HEK293T (cell line): ENCODE results near the gene TNRC6C.
"Not testable (repeated sequence)": the region's sequence is repeated elsewhere in the genome, so short reads cannot be mapped to it uniquely, and the experiment has no call there.

ENCODE experiments used
- CTCF ChIA-PET: fragments of 350-600 bp; formaldehyde crosslinking; extraction: SDS; loops from one replicate; lab custom pipeline; 2021; ENCODE audit warnings: antibody characterized with exemption, inconsistent platforms; lab: Yijun Ruan, JAX
- POLR2A ChIA-PET: fragments of 350-600 bp; formaldehyde crosslinking; extraction: SDS; loops from one replicate; lab custom pipeline; 2020; ENCODE audit warnings: antibody characterized with exemption, inconsistent platforms; lab: Yijun Ruan, JAX
- DNase-seq: peaks from one replicate; pipeline ENCODE4 v3.0.0; 2012; ENCODE audit warnings: mixed read lengths; ENCODE audit errors: extremely low spot score
- ARNT ChIP-seq: fragments of 450-650 bp; IDR thresholded peaks from 2 replicates; pipeline ENCODE4 v1.6.1; 2017; ENCODE audit warnings: mild to moderate bottlenecking
- BHLHE40 ChIP-seq: fragments of 450-650 bp; IDR thresholded peaks from 2 replicates; pipeline ENCODE4 v1.6.1; 2016; ENCODE audit warnings: mild to moderate bottlenecking, moderate library complexity, borderline replicate concordance
- CTBP1 ChIP-seq: fragments of 450-650 bp; IDR thresholded peaks from 2 replicates; pipeline ENCODE4 v1.6.1; 2016; ENCODE audit warnings: borderline replicate concordance
- ELF4 ChIP-seq: fragments of 450-650 bp; IDR thresholded peaks from 2 replicates; pipeline ENCODE4 v1.6.1; 2017; ENCODE audit warnings: antibody characterized with exemption
- FOXA1 ChIP-seq: fragments of 450-650 bp; IDR thresholded peaks from 2 replicates; pipeline ENCODE4 v1.6.1; 2016; ENCODE audit warnings: mild to moderate bottlenecking
- FOXK2 ChIP-seq: fragments of 450-650 bp; IDR thresholded peaks from 2 replicates; pipeline ENCODE4 v1.6.1; 2016; ENCODE audit warnings: mild to moderate bottlenecking
- FOXM1 ChIP-seq: fragments of 450-650 bp; IDR thresholded peaks from 2 replicates; pipeline ENCODE4 v1.6.1; 2017; ENCODE audit warnings: mild to moderate bottlenecking, borderline replicate concordance
- HDGF ChIP-seq: fragments of 450-650 bp; IDR thresholded peaks from 2 replicates; pipeline ENCODE4 v1.6.1; 2017; ENCODE audit warnings: antibody characterized with exemption, borderline replicate concordance
- L3MBTL2 ChIP-seq: fragments of 450-650 bp; conservative IDR thresholded peaks from 2 replicates; pipeline ENCODE4 v1.6.1; 2016; ENCODE audit warnings: mild to moderate bottlenecking
- LEF1 ChIP-seq: fragments of 450-650 bp; IDR thresholded peaks from 2 replicates; pipeline ENCODE4 v1.6.1; 2017; ENCODE audit warnings: mild to moderate bottlenecking, borderline replicate concordance
- NFRKB ChIP-seq: fragments of 450-650 bp; IDR thresholded peaks from 2 replicates; pipeline ENCODE4 v1.6.1; 2016; ENCODE audit warnings: mild to moderate bottlenecking, moderate library complexity
- PKNOX1 ChIP-seq: fragments of 450-650 bp; IDR thresholded peaks from 2 replicates; pipeline ENCODE4 v1.6.1; 2016
- SP1 ChIP-seq: fragments of 450-650 bp; IDR thresholded peaks from 2 replicates; pipeline ENCODE4 v1.6.1; 2017
- SUZ12 ChIP-seq: fragments of 450-650 bp; IDR thresholded peaks from 2 replicates; pipeline ENCODE4 v1.6.1; 2016; ENCODE audit warnings: mild to moderate bottlenecking
- TARDBP ChIP-seq: fragments of 450-650 bp; IDR thresholded peaks from 2 replicates; pipeline ENCODE4 v1.6.1; 2016
- ZNF384 ChIP-seq: fragments of 450-650 bp; IDR thresholded peaks from 2 replicates; pipeline ENCODE4 v1.6.1; 2016

Gene TNRC6C

GRCh38 chr17:78072961-78073360, 114.5 kb downstream of the TNRC6C start:
- POLR2A ChIA-PET, result no interaction called here
- CTCF ChIA-PET, result interaction anchor here (0.5 to 1.4 kb wide), 2 partner anchors 12 to 16 kb away, joined by 3 to 6 read pairs; no protein-coding TSS in a partner anchor
- no peak for TF ChIP-seq ELF4
- no peak for TF ChIP-seq FOXM1
- TF ChIP-seq L3MBTL2, result no peak
- TF ChIP-seq PKNOX1, result no peak
- no peak for TF ChIP-seq SUZ12
- TF ChIP-seq HDGF, result no peak
- TF ChIP-seq SP1, result no peak
- no peak for TF ChIP-seq ZNF384
- no peak for TF ChIP-seq NFRKB
- no peak for TF ChIP-seq FOXA1
- no peak for DNase-seq

GRCh38 chr17:78075011-78075410, 116.5 kb downstream of the TNRC6C start:
- POLR2A ChIA-PET, result no interaction called here
- no peak for DNase-seq
- no peak for TF ChIP-seq NFRKB
- TF ChIP-seq L3MBTL2, result no peak
- no peak for TF ChIP-seq CTBP1
- no peak for TF ChIP-seq TARDBP
- no peak for TF ChIP-seq FOXM1
- no peak for TF ChIP-seq BHLHE40
- no peak for TF ChIP-seq LEF1
- no peak for TF ChIP-seq FOXA1
- no peak for TF ChIP-seq SP1
- no peak for TF ChIP-seq ZNF384
- no peak for TF ChIP-seq HDGF
- TF ChIP-seq ELF4, result no peak
- no peak for TF ChIP-seq FOXK2
- no peak for TF ChIP-seq ARNT
- CTCF ChIA-PET, result no interaction called here

- DNase-seq, result no peak
- TF ChIP-seq PKNOX1 (no peak), L3MBTL2 (no peak), HDGF (no peak), NFRKB (no peak), FOXM1 (no peak), FOXK2 (no peak), LEF1 (no peak), ARNT (no peak), SUZ12 (no peak), ELF4 (no peak), SP1 (no peak), TARDBP (no peak)
- ChIA-PET POLR2A (no interaction called here), CTCF (no interaction called here)
Observed at GRCh38 chr17:78075545-78075944, 117.0 kb downstream of the TNRC6C start.

- TF ChIP-seq ELF4 (no peak), SP1 (no peak), FOXM1 (no peak), SUZ12 (no peak), TARDBP (no peak), ARNT (no peak), BHLHE40 (no peak), LEF1 (no peak), FOXK2 (no peak), FOXA1 (no peak), ZNF384 (no peak), CTBP1 (no peak), NFRKB (no peak), L3MBTL2 (no peak), HDGF (no peak)
- ChIA-PET POLR2A (no interaction called here), CTCF (no interaction called here)
- no peak for DNase-seq
Observed at GRCh38 chr17:78079253-78079652, 120.8 kb downstream of the TNRC6C start.

GRCh38 chr17:78081551-78081950, 123.0 kb downstream of the TNRC6C start:
- TF ChIP-seq ARNT (no peak), FOXA1 (no peak), LEF1 (no peak), ELF4 (no peak), HDGF (no peak), FOXK2 (no peak), L3MBTL2 (no peak), BHLHE40 (no peak), TARDBP (no peak), CTBP1 (no peak), SUZ12 (no peak), NFRKB (no peak), FOXM1 (no peak), PKNOX1 (no peak), SP1 (no peak), ZNF384 (no peak)
- ChIA-PET POLR2A (no interaction called here), CTCF (no interaction called here)
- no peak for DNase-seq

GRCh38 chr17:78082355-78082872, 123.9 kb downstream of the TNRC6C start:
- CTCF ChIA-PET, result interaction anchor here (1.2 kb wide), 1 partner anchor 169 kb away, joined by 3 read pairs; no protein-coding TSS in a partner anchor
- POLR2A ChIA-PET, result not testable (repeated sequence)

More at GRCh38 chr17:78082355-78082872, 123.9 kb downstream of the TNRC6C start:
- not testable (repeated sequence) for DNase-seq
